GM23338 (cell line): ENCODE measurements around the gene RGCC.

Experiments used
- CREB1 ChIP-seq: fragments of 250-450 bp; sonication (Bioruptor Pico); IDR thresholded peaks from 2 replicates; pipeline ENCODE4 v1.5.0; 2020; ENCODE audit warnings: low read depth, mild to moderate bottlenecking, moderate library complexity
- CTCF ChIP-seq, 2 experiments: fragments of 200-600 bp in 1 of 2; sonication (generic) in 1 of 2; conservative IDR thresholded peaks; 2 replicates each; pipeline versions ENCODE4 v1.5.1 to v1.6.1; 2016 to 2017; ENCODE audit warnings: antibody characterized with exemption in 2 of 2, low read depth in 2 of 2, mild to moderate bottlenecking in 2 of 2, moderate library complexity in 1 of 2
- ETS1 ChIP-seq: IDR thresholded peaks from 2 replicates; pipeline ENCODE4 v1.6.1; 2016; ENCODE audit warnings: antibody characterized with exemption
- EZH2 ChIP-seq: fragments of 200-600 bp; sonication (generic); IDR thresholded peaks from one replicate; pipeline ENCODE4 v1.8.0; 2017; ENCODE audit warnings: antibody characterized with exemption, mild to moderate bottlenecking, low read depth; ENCODE audit not compliant: unreplicated experiment
- EZH2phosphoT487 ChIP-seq: fragments of 200-600 bp; sonication (generic); IDR thresholded peaks from one replicate; pipeline ENCODE4 v1.8.1; 2018; ENCODE audit warnings: antibody characterized with exemption; ENCODE audit not compliant: unreplicated experiment
- JUNB ChIP-seq: IDR thresholded peaks from one replicate; pipeline ENCODE4 v1.6.1; 2016; ENCODE audit warnings: antibody characterized with exemption; ENCODE audit not compliant: unreplicated experiment
- NANOG ChIP-seq: IDR thresholded peaks from 2 replicates; pipeline ENCODE4 v1.6.1; 2016; ENCODE audit warnings: antibody characterized with exemption, borderline replicate concordance
- POLR2AphosphoS5 ChIP-seq: IDR thresholded peaks from 2 replicates; pipeline ENCODE4 v1.6.1; 2016; ENCODE audit warnings: antibody characterized with exemption, low read depth
- STAT1 ChIP-seq: IDR thresholded peaks from one replicate; pipeline ENCODE4 v1.6.1; 2016; ENCODE audit warnings: antibody characterized with exemption; ENCODE audit not compliant: unreplicated experiment
- ZNF331 ChIP-seq: fragments of 250-450 bp; sonication (Bioruptor Pico); IDR thresholded peaks from 2 replicates; pipeline ENCODE4 v1.5.0; 2020; ENCODE audit warnings: low read depth, mild to moderate bottlenecking, moderate library complexity
- ZNF462 ChIP-seq: fragments of 250-450 bp; sonication (Bioruptor Pico); IDR thresholded peaks from 2 replicates; pipeline ENCODE4 v1.5.0; 2020; ENCODE audit warnings: mild to moderate bottlenecking, moderate library complexity
- TF ChIP-seq, protein P1 (sequence below): IDR thresholded peaks from one replicate; pipeline ENCODE4 v1.6.1; 2018; ENCODE audit warnings: antibody characterized with exemption; ENCODE audit not compliant: unreplicated experiment

DNA sequence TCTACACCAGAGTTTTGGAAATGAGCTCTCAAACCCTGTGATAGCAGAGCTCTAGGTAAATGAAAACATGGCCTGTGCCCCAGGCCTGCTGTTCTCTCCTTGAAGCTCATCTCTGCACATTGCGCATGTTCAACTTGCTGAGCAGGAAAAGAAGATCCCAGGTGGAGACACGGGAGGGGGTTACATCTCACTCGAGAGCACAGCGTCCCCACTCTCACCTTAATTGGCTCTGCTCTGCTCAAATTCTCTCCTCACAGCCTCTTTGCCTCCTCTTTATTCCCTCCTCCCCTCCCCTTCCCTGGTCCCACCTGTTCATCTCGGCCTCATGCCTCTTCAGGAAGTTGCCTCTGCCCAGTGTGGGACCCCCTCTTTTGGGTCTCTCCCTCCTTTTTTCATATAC lies 44.7 kb downstream of the RGCC start:
- TF ChIP-seq JUNB = no peak
- TF ChIP-seq CTCF (conservative IDR thresholded peaks at IDR 0.05; ENCODE audit: low read depth in 2 of 2) = no peak
- no peak for TF ChIP-seq EZH2
- TF ChIP-seq POLR2AphosphoS5 = no peak
- TF ChIP-seq ZNF462 (CRISPR knock-in tag) = no peak
- TF ChIP-seq ETS1 = no peak
- TF ChIP-seq EZH2phosphoT487 = no peak
- no peak for TF ChIP-seq CREB1 (CRISPR knock-in tag)
- TF ChIP-seq NANOG = no peak
- TF ChIP-seq, protein P1, sequence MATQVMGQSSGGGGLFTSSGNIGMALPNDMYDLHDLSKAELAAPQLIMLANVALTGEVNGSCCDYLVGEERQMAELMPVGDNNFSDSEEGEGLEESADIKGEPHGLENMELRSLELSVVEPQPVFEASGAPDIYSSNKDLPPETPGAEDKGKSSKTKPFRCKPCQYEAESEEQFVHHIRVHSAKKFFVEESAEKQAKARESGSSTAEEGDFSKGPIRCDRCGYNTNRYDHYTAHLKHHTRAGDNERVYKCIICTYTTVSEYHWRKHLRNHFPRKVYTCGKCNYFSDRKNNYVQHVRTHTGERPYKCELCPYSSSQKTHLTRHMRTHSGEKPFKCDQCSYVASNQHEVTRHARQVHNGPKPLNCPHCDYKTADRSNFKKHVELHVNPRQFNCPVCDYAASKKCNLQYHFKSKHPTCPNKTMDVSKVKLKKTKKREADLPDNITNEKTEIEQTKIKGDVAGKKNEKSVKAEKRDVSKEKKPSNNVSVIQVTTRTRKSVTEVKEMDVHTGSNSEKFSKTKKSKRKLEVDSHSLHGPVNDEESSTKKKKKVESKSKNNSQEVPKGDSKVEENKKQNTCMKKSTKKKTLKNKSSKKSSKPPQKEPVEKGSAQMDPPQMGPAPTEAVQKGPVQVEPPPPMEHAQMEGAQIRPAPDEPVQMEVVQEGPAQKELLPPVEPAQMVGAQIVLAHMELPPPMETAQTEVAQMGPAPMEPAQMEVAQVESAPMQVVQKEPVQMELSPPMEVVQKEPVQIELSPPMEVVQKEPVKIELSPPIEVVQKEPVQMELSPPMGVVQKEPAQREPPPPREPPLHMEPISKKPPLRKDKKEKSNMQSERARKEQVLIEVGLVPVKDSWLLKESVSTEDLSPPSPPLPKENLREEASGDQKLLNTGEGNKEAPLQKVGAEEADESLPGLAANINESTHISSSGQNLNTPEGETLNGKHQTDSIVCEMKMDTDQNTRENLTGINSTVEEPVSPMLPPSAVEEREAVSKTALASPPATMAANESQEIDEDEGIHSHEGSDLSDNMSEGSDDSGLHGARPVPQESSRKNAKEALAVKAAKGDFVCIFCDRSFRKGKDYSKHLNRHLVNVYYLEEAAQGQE = no peak
- TF ChIP-seq ZNF331 (CRISPR knock-in tag) = no peak
- no peak for TF ChIP-seq STAT1
